ENCODE measurements around the gene SPCS2.

Gene SPCS2

GRCh38 chr11:74949753-74950137 is 679 bp downstream of the SPCS2 start:
- H3K4me2 ChIP-seq, result peak overlapping the region; percentile 84
- H3K4me3 ChIP-seq (IDR thresholded peaks at IDR 0.05; ENCODE audit: insufficient read depth, low read depth, low read length), result no peak overlapping the region
- peak overlapping the region; percentile 96 for H3K9ac ChIP-seq
- H3K27ac ChIP-seq, result peak overlapping the region; percentile 72
- H2AFZ ChIP-seq (ENCODE audit: low read depth), result peak overlapping the region; percentile 97; the same call in 1 of the 2 replicates
- peaks cover 65% of the 10 kb centered on the region for H3K79me2 ChIP-seq (ENCODE audit: insufficient read depth, low read depth)
- no peaks in the 10 kb centered on the region; the same call in 1 of the 2 replicates for H3K36me3 ChIP-seq (ENCODE audit: insufficient read depth)
- TF ChIP-seq, protein P1, sequence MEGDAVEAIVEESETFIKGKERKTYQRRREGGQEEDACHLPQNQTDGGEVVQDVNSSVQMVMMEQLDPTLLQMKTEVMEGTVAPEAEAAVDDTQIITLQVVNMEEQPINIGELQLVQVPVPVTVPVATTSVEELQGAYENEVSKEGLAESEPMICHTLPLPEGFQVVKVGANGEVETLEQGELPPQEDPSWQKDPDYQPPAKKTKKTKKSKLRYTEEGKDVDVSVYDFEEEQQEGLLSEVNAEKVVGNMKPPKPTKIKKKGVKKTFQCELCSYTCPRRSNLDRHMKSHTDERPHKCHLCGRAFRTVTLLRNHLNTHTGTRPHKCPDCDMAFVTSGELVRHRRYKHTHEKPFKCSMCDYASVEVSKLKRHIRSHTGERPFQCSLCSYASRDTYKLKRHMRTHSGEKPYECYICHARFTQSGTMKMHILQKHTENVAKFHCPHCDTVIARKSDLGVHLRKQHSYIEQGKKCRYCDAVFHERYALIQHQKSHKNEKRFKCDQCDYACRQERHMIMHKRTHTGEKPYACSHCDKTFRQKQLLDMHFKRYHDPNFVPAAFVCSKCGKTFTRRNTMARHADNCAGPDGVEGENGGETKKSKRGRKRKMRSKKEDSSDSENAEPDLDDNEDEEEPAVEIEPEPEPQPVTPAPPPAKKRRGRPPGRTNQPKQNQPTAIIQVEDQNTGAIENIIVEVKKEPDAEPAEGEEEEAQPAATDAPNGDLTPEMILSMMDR (conservative IDR thresholded peaks at IDR 0.05; ENCODE audit: low read depth, low read length), result no peak
- no peaks in the 10 kb centered on the region for H3K27me3 ChIP-seq (ENCODE audit: insufficient read depth, low read depth)
- H4K20me1 ChIP-seq (ENCODE audit: insufficient read depth), result no peaks in the 10 kb centered on the region
- peaks cover 40% of the 10 kb centered on the region for H3K4me1 ChIP-seq (ENCODE audit: low read depth, poor library complexity, severe bottlenecking)

GRCh38 chr11:74950374-74950969 is 1.4 kb downstream of the SPCS2 start:
- Histone ChIP-seq H4K20me1 (ENCODE audit: insufficient read depth) (no peaks in the 10 kb centered on the region), H3K36me3 (ENCODE audit: insufficient read depth) (no peaks in the 10 kb centered on the region; the same call in 1 of the 2 replicates), H3K79me2 (ENCODE audit: insufficient read depth, low read depth) (peaks cover 73% of the 10 kb centered on the region), H3K9ac (peak overlapping the region; percentile 96; the same call in 1 of the 2 replicates), H3K27me3 (ENCODE audit: insufficient read depth, low read depth) (no peaks in the 10 kb centered on the region), H2AFZ (ENCODE audit: low read depth) (no peak overlapping the region), H3K4me3 (IDR thresholded peaks at IDR 0.05; ENCODE audit: insufficient read depth, low read depth, low read length) (no peak overlapping the region), H3K4me2 (peak overlapping the region; percentile 84), H3K27ac (peak overlapping the region; percentile 72; the same call in 1 of the 2 replicates), H3K4me1 (ENCODE audit: low read depth, poor library complexity, severe bottlenecking) (peaks cover 40% of the 10 kb centered on the region)
- TF ChIP-seq, protein P1 (conservative IDR thresholded peaks at IDR 0.05; ENCODE audit: low read depth, low read length), result no peak

DNA sequence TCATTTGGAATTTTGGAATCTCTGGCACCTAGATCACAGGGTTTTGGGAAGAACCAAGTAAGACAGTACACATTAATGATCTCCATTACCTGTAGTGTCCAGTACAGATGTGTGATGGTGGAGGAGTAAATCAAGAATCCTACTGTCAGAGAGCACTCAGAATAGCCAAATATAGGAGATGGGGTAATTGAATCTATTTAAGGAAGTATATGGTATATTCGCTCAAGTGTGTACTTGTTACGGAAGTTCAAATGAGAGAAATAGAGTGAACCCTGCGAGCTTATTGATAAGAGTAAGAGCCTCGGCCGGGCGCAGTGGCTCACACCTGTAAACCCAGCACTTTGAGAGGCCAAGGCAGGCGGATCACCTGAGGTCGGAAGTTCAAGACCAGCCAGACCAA is 2.2 kb downstream of the SPCS2 start:
- Histone ChIP-seq H3K9ac (no peak overlapping the region), H3K4me1 (ENCODE audit: low read depth, poor library complexity, severe bottlenecking) (peaks cover 40% of the 10 kb centered on the region), H3K27ac (no peak overlapping the region), H3K4me2 (peak overlapping the region; percentile 84; the same call in 1 of the 2 replicates), H3K79me2 (ENCODE audit: insufficient read depth, low read depth) (peaks cover 78% of the 10 kb centered on the region), H2AFZ (ENCODE audit: low read depth) (no peak overlapping the region), H4K20me1 (ENCODE audit: insufficient read depth) (no peaks in the 10 kb centered on the region; the same call in 1 of the 2 replicates), H3K36me3 (ENCODE audit: insufficient read depth) (no peaks in the 10 kb centered on the region; the same call in 1 of the 2 replicates), H3K4me3 (IDR thresholded peaks at IDR 0.05; ENCODE audit: insufficient read depth, low read depth, low read length) (no peak overlapping the region), H3K27me3 (ENCODE audit: insufficient read depth, low read depth) (no peaks in the 10 kb centered on the region)
- TF ChIP-seq, protein P1 (conservative IDR thresholded peaks at IDR 0.05; ENCODE audit: low read depth, low read length), result no peak

- TF ChIP-seq, protein P1 (conservative IDR thresholded peaks at IDR 0.05; ENCODE audit: low read depth, low read length), result no peak
- H4K20me1 ChIP-seq (ENCODE audit: insufficient read depth), result no peaks in the 10 kb centered on the region; the same call in 1 of the 2 replicates
- peaks cover 93% of the 10 kb centered on the region for H3K79me2 ChIP-seq (ENCODE audit: insufficient read depth, low read depth)
- H3K36me3 ChIP-seq (ENCODE audit: insufficient read depth), result no peaks in the 10 kb centered on the region; the same call in 1 of the 2 replicates
- no peak overlapping the region for H2AFZ ChIP-seq (ENCODE audit: low read depth)
- H3K27me3 ChIP-seq (ENCODE audit: insufficient read depth, low read depth), result no peaks in the 10 kb centered on the region
- no peak overlapping the region for H3K4me3 ChIP-seq (IDR thresholded peaks at IDR 0.05; ENCODE audit: insufficient read depth, low read depth, low read length)
- H3K4me2 ChIP-seq, result no peak overlapping the region
- H3K27ac ChIP-seq, result no peak overlapping the region
- no peak overlapping the region for H3K9ac ChIP-seq
- H3K4me1 ChIP-seq (ENCODE audit: low read depth, poor library complexity, severe bottlenecking), result peaks cover 50% of the 10 kb centered on the region
Measured at GRCh38 chr11:74952752-74953151, 3.7 kb downstream of the SPCS2 start.
